ENCODE data around the gene GADD45GIP1. TPM values are rescaled to one million over a fixed set of nuclear protein-coding genes. Genes with fewer than 3 reads are reported as not detected.

Gene GADD45GIP1
- total and polyA plus RNA-seq, 10 of the 15 experiments (the other 5 are each of a cell fraction or from before 2014, with no cell fraction given) = 5.1 to 136 (median 30.1) TPM

GRCh38 chr19:12983542-12984142 lies 26.6 kb upstream of the GADD45GIP1 start:
- H3K36me3 ChIP-seq (ENCODE audit: control insufficient read depth in 2 of 2, insufficient read depth in 2 of 2, low read length in 1 of 2) = no peaks in the 10 kb centered on the region
- 0 out of 2 replicates have a peak overlapping the region, but pooled peaks have one; percentile 16 for H3K4me3 ChIP-seq
- ChIA-PET POLR2A (no interaction called here), RAD21 (ENCODE audit: unreplicated experiment) (interaction anchor here (2.6 kb wide), 1 partner anchor 77 kb away, joined by 19 read pairs; no protein-coding TSS in a partner anchor), CTCF (interaction anchor here (0.7 to 13.5 kb wide), 7 partner anchors 18 to 359 kb away, joined by 3 to 247 read pairs (median 6); no protein-coding TSS in a partner anchor), SMC1A (ENCODE audit: uncharacterized antibody, unreplicated experiment) (interaction anchor here (2.7 kb wide), 1 partner anchor 77 kb away, joined by 12 read pairs; no protein-coding TSS in a partner anchor)
- peaks cover 0 to 3% of the 10 kb centered on the region in 2 experiments; a peak in 1 of 4 replicates for H3K27me3 ChIP-seq (replicated peaks in 1 of 2; ENCODE audit: control insufficient read depth in 2 of 2, insufficient read depth in 2 of 2, low read length in 1 of 2)
- no TSS peak for BruUV-seq (replicated peaks)
- FAIRE-seq (peak; percentile 54), DNase-seq (ENCODE audit: low read depth, low spot score) (no peak), ATAC-seq (peak; percentile 71)
- in situ Hi-C loops (cut with MboI) (no loop called here), intact Hi-C loops (cut with micrococcal nuclease; ENCODE audit: unreplicated experiment) (no loop called here)
- no peaks in the 10 kb centered on the region for H3K79me2 ChIP-seq (ENCODE audit: control insufficient read depth, insufficient read depth, low read length)
- no peak overlapping the region for H2AFZ ChIP-seq (ENCODE audit: control insufficient read depth, low read depth, low read length)
- no peaks in the 10 kb centered on the region for H4K20me1 ChIP-seq (ENCODE audit: control insufficient read depth, insufficient read depth)
- peak overlapping the region; percentile 33; the same call in 1 of the 2 replicates for H3K4me2 ChIP-seq (ENCODE audit: control insufficient read depth, insufficient read depth)
- no peaks in the 10 kb centered on the region for H3K9me3 ChIP-seq (replicated peaks; ENCODE audit: control insufficient read depth, insufficient read depth, low read length)
- no peak overlapping the region for H3K27ac ChIP-seq (ENCODE audit: control insufficient read depth, insufficient read depth)
- WGBS (ENCODE audit: insufficient coverage, insufficient replicate concordance, low lambda C conversion rate, missing lambda C conversion rate) = 6% methylated on average over 31 of the region's 51 CpGs
- H3K4me1 ChIP-seq (ENCODE audit: control insufficient read depth, insufficient read depth, low read length) = no peaks in the 10 kb centered on the region; the same call in 1 of the 2 replicates
- no peak overlapping the region for H3K9ac ChIP-seq (ENCODE audit: control insufficient read depth, insufficient read depth, low read length)
- TF ChIP-seq E4F1 (IDR thresholded peaks at IDR 0.05; ENCODE audit: borderline replicate concordance, partially characterized antibody) (no peak), SKIL (IDR thresholded peaks at IDR 0.05; ENCODE audit: low read depth, poor library complexity, severe bottlenecking) (no peak), ZNF217 (IDR thresholded peaks at IDR 0.05) (peak; percentile 42; the same call in 1 of the 2 replicates), E2F4 (IDR thresholded peaks at IDR 0.05; ENCODE audit: low read depth, low read length) (0 out of 2 replicates have a peak, but pooled peaks have one; percentile 23), HCFC1 (IDR thresholded peaks at IDR 0.05; ENCODE audit: low read length) (0 out of 2 replicates have a peak, but pooled peaks have one; percentile 17), POLR2A (IDR thresholded peaks at IDR 0.05; ENCODE audit: low read depth, low read length) (no peak), ZBTB11 (CRISPR knock-in tag; IDR thresholded peaks at IDR 0.05) (no peak), TARDBP (IDR thresholded peaks at IDR 0.05; ENCODE audit: borderline replicate concordance) (no peak)
- TF ChIP-seq, protein P1, sequence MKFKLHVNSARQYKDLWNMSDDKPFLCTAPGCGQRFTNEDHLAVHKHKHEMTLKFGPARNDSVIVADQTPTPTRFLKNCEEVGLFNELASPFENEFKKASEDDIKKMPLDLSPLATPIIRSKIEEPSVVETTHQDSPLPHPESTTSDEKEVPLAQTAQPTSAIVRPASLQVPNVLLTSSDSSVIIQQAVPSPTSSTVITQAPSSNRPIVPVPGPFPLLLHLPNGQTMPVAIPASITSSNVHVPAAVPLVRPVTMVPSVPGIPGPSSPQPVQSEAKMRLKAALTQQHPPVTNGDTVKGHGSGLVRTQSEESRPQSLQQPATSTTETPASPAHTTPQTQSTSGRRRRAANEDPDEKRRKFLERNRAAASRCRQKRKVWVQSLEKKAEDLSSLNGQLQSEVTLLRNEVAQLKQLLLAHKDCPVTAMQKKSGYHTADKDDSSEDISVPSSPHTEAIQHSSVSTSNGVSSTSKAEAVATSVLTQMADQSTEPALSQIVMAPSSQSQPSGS (IDR thresholded peaks at IDR 0.05; ENCODE audit: low read length) = no peak
- TF ChIP-seq, protein P2, sequence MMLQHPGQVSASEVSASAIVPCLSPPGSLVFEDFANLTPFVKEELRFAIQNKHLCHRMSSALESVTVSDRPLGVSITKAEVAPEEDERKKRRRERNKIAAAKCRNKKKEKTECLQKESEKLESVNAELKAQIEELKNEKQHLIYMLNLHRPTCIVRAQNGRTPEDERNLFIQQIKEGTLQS (IDR thresholded peaks at IDR 0.05; ENCODE audit: borderline replicate concordance, extremely low read depth, low read depth, low read length) = no peak
- TF ChIP-seq, protein P3, sequence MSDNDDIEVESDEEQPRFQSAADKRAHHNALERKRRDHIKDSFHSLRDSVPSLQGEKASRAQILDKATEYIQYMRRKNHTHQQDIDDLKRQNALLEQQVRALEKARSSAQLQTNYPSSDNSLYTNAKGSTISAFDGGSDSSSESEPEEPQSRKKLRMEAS (IDR thresholded peaks at IDR 0.05; ENCODE audit: low read depth, low read length) = no peak
